HG03354 (cell line): ENCODE data around the gene TNIP1.

ENCODE experiments used
- ATAC-seq: cut with Tn5 transposase; IDR thresholded peaks from one replicate; pipeline ENCODE4 v1.9.1; 2021; ENCODE audit warnings: mild to moderate bottlenecking; ENCODE audit not compliant: unreplicated experiment, poor library complexity, severe bottlenecking

The TNIP1 gene

DNA sequence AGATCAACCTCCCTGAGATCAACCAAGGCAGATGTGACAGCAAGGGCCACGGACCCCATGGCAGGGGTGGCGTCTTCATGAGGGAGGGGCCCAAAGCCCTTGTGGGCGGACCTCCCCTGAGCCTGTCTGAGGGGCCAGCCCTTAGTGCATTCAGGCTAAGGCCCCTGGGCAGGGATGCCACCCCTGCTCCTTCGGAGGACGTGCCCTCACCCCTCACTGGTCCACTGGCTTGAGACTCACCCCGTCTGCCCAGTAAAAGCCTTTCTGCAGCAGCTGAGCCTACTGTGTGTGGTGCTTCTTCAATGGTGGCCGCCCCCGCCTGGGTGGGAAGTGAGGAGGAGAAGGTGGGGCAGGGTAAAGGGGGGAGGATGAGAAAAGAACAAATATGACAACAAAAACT, 52.1 kb downstream of the TNIP1 start:
- ATAC-seq: no peak

DNA sequence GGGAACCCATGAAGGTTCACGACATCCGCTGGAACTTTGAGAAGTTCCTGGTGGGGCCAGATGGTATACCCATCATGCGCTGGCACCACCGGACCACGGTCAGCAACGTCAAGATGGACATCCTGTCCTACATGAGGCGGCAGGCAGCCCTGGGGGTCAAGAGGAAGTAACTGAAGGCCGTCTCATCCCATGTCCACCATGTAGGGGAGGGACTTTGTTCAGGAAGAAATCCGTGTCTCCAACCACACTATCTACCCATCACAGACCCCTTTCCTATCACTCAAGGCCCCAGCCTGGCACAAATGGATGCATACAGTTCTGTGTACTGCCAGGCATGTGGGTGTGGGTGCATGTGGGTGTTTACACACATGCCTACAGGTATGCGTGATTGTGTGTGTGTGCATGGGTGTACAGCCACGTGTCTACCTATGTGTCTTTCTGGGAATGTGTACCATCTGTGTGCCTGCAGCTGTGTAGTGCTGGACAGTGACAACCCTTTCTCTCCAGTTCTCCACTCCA, 52.8 kb downstream of the TNIP1 start:
- no peak for ATAC-seq

DNA sequence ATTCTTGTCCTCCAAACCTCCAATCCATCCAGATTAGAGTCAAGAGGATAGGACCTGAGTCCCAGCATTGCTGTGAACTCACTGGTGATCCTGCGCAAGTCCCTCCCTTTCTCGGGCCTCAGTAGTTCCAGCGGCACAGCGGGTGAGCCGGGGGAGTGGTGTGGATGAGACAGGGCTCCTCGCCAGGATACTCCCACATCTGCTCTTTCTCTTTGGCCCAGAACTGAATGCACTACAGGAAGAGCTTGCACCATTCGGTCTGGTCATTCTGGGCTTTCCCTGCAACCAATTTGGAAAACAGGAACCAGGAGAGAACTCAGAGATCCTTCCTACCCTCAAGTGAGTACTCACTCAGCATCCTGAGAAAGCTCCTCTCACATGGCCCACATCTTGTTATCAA, 54.2 kb downstream of the TNIP1 start:
- ATAC-seq: no peak

DNA sequence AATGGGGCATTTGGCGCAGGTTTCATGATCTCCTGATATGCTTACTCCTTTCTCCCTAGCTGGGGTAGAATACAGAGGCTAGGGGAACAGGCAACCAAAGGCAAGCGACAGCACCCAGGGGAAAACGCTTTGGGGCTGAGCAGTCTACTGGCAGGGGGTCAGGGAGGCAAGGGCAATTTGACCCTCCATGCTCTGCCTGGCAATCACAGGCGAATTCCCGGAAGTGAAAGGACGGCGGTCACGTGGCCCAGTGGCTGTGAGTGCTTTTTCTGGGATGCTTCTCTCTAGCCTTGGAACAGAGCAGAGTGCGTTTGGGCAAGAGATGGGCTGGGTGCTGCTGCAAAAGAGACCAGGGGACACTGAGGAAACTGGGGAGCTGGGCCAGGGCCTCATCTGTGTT, 54.7 kb downstream of the TNIP1 start:
- no peak for ATAC-seq

DNA sequence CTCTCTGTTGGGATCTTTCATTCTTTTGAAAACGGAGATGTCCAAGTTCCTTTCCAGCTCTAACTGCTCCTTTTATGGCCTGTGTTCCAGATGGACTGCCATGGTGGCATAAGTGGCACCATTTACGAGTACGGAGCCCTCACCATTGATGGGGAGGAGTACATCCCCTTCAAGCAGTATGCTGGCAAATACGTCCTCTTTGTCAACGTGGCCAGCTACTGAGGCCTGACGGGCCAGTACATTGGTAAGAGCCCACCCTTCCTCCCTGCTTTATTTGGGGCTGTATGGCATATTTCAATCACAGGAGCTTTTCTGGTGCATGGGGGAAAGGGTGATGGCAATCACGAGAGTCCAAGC, 55.6 kb downstream of the TNIP1 start:
- no peak for ATAC-seq

- no peak for ATAC-seq
Measured at GRCh38 chr5:151024440-151025249, 56.2 kb downstream of the TNIP1 start.

DNA sequence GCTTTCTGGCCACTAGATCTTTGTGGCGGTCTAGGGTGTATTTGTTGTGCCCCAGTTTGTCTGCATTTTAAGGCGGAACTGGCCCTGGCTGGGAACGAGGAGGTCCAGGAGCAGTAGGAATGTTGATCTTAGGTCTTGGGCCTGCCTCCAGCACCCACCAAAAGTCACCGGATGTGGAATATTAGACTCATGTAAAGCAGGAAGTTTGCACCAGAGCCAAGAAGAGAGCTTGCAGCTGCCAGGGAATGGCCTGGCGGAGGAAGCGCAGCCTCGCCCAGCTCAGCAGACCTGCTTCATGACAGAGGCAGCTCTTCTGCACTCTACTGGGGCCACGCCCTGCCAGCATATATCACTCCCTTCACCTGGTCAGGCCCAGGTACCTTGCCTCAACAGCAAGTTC, 57.2 kb downstream of the TNIP1 start:
- ATAC-seq: no peak

- no peak for ATAC-seq
Measured at GRCh38 chr5:151023047-151023615, 57.7 kb downstream of the TNIP1 start.

DNA sequence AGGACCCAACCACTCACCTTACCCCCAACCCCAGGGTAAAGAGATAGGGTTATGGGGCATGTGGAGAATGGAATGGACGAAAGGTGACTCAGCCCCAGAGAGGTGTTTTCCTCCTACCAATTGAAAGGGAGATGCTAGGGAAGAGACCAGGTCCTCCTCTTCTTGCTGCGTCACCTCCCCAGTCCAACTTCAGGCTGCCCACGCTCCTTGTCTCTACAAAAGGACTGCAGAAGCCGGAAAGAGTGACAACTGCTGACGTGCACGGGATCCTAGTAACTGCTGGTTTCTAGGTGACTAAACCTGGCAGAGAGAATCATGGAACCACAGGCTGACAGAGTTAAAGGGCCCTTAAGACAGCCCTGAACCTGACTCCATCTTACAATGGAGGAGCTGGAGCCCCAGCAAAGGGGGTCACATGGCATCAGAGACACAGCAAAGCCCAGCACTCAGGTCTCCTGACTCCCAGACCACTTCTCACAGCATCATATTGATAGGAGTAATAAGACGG, 58.3 kb downstream of the TNIP1 start:
- ATAC-seq: no peak

- ATAC-seq: no peak
Measured at GRCh38 chr5:151021746-151022145, 59.1 kb downstream of the TNIP1 start.

DNA sequence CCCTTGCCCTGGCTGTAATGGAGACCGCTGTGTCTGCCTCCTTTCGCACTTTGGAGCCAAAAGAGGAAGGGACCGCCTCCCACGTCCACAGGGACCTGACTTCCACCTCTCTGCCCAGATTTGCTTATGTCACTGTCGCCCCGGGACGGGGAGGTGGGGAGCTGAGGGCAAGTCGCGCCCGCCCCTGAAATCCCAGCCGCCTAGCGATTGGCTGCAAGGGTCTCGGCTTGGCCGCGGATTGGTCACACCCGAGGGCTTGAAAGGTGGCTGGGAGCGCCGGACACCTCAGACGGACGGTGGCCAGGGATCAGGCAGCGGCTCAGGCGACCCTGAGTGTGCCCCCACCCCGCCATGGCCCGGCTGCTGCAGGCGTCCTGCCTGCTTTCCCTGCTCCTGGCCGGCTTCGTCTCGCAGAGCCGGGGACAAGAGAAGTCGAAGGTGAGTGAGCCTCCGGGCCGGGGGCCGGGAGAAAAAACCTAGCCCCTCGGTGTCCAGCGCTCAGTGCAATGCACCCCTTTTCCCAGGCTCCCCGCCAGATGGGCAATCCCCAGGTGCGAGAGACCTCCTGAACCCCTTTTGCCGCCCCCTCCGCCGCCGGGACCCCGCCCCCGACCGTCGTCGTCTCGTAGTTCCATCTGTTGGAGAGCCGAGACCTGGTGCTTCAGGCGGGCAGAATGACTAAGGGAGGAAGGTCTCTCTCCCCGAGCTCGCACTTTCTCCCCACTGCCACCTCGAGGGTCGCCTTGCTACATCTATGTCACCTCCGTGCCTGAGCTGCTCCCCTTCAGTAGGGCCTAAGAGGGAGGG, 60.3 kb downstream of the TNIP1 start, which contains the start of gene GPX3:
Gene GPX3 (plus strand): TSS at position 288 of the 807 bp plus-strand sequence. CDS start 64 bp downstream, at position 352.
- ATAC-seq: peak; percentile 80

DNA sequence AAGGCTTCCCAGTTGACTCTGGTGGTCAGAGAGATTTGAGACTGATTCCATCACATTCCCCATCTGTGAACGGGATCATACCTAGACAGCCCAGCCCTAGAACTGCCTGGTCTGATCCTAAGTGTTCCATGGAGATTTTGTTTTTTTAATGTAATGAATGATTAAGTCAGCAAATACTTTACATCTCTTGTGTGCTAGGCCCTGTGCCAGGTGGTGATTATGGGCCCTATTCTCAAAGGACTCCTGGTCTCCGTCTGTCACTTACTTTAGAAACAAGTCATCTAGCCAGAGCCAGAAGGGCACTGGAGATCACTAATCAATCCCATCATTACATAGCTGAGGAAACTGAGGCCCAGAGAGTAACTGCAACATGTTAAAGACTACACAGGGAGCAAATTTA, 61.5 kb downstream of the TNIP1 start:
- no peak for ATAC-seq

- ATAC-seq: no peak
Measured at GRCh38 chr5:151018846-151019245, 62.0 kb downstream of the TNIP1 start.

DNA sequence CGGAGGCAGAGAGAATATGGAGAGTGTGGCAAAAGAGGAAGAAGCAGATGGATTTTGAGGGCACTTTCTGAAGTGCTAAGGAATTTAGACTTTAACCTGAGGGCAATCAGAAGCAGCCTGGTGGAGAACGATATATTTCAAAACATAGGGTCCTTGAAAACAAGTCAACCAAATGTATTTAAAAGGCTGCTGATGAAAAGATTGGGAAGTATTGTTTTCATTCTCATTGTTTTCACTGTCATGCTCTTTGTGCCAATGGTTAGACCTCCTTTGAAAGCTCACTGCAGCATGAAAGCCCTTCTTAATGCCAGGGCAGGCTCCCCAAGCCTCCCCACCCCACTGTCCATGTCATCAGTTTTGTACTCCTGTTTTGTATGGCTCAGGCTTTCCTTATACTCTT, 62.9 kb downstream of the TNIP1 start:
- no peak for ATAC-seq

GRCh38 chr5:151016700-151017099, 64.1 kb downstream of the TNIP1 start:
- no peak for ATAC-seq

DNA sequence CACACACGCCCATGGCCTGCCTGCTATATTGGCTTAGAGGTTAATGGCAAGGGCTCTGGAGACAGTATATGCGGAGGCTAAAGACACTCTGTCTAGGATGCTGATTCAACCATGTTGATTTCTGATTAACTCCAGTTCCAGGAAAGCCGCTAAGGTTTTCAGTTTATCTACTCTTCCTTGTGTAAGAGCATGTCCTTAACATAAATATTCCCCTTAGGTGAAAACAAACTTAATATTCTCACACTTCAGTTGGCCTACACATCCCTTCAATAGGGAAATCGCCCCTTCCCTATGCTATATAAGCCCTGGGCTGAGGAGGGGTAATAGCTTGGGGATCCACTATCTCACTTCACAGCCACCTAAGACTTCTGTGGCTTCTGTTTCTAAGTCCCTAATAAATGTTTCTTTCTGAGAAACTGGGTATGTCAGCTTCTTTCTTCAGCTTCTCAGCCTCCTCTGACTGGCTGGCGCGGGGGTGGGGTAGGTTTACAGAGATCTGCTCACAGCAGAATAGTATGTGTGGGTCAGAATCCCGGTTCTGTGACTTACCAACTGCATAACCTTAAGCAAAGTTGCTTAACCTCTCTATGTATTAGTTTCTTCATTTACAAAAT, 64.8 kb downstream of the TNIP1 start:
- no peak for ATAC-seq

GRCh38 chr5:151014680-151015343, 66.0 kb downstream of the TNIP1 start:
- ATAC-seq: no peak

DNA sequence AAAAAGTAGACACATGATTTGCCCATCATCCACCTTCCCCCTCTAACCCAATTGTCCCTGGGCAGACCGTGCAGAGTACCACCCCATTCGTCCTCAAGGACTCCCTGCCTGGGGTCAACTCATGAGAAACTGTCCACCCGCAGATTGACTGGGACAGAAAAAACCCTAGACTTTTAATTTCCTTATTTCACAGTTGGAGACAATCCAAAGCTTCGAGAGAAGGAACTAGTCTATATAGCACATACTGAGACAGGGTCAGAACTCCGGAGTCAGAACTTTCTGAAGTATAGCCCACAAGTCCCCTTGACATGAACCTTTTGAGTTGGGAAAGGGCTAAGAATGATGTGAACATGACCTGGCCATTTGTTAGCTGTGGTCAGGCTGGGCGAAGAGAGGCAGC, 68.0 kb downstream of the TNIP1 start:
- ATAC-seq: no peak

- ATAC-seq: no peak
Measured at GRCh38 chr5:151008906-151009305, 71.9 kb downstream of the TNIP1 start.

- no peak for ATAC-seq
Measured at GRCh38 chr5:151008210-151008491, 72.7 kb downstream of the TNIP1 start.
